Measurements from ENCODE around the gene CACNA1B. TPM values are rescaled to one million over a fixed set of nuclear protein-coding genes. Genes with fewer than 3 reads are reported as not detected.

CACNA1B gene
- total RNA-seq, 1 experiment from 2014 or later, result 1.7 TPM

DNA sequence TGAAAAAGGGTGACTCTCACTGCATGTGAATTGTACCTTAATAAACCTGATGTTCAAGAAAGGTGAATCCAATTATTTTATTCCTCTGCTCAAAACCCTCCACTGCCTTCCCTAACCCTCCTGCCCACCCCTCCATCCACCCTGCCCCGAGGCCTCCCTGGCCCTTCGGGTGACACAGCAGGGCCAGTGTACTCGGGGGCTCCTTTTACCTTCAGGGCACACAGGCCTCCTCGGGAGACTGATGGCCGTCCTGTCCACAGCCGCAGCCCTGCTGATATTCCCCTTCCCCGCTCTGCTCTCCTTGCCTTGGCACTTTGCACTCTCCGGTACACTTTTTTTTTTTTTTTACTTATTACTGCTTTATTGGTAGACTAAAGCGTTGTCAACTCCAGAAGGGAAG lies 234.0 kb downstream of the CACNA1B start:
- ATAC-seq (no peak), DNase-seq (ENCODE audit: low read depth, low spot score) (no peak)
- H3K27me3 ChIP-seq (ENCODE audit: insufficient read depth, low read length), result no peaks in the 10 kb centered on the region

More for the DNA sequence above, 234.0 kb downstream of the CACNA1B start:
- CTCF ChIA-PET, result no interaction called here
- Histone ChIP-seq H4K20me1 (ENCODE audit: insufficient read depth) (no peaks in the 10 kb centered on the region), H3K27ac (ENCODE audit: low read depth, low read length) (no peak overlapping the region), H2AFZ (ENCODE audit: low read depth, low read length, poor library complexity, severe bottlenecking) (no peak overlapping the region), H3K79me2 (ENCODE audit: insufficient read depth, low read length) (no peaks in the 10 kb centered on the region), H3K9ac (ENCODE audit: low read length) (no peak overlapping the region), H3K4me2 (ENCODE audit: low read length) (no peak overlapping the region), H3K4me1 (ENCODE audit: control insufficient read depth in 1 of 2, insufficient read depth in 2 of 2, low read length in 2 of 2) (no peaks in the 10 kb centered on the region), H3K9me2 (ENCODE audit: insufficient read depth) (no peaks in the 10 kb centered on the region), H3K4me3 (replicated peaks in 1 of 2; ENCODE audit: low read depth in 1 of 2, low read length in 2 of 2) (no peak overlapping the region), H3K9me3 (ENCODE audit: control insufficient read depth in 1 of 2, insufficient read depth in 1 of 2, low read depth in 1 of 2, low read length in 2 of 2) (no peaks in the 10 kb centered on the region), H3K36me3 (ENCODE audit: control insufficient read depth in 1 of 2, insufficient read depth in 2 of 2, low read length in 2 of 2) (no peaks in the 10 kb centered on the region)
- BruUV-seq (replicated peaks), result no TSS peak
- TF ChIP-seq ZFX (IDR thresholded peaks at IDR 0.05) (no peak), CEBPB (IDR thresholded peaks at IDR 0.05; ENCODE audit: low read depth) (no peak), ZNF274 (IDR thresholded peaks at IDR 0.05; ENCODE audit: low read depth, low read length) (no peak), EGR1 (IDR thresholded peaks at IDR 0.05; ENCODE audit: low read depth) (no peak), ELF1 (IDR thresholded peaks at IDR 0.05; ENCODE audit: borderline replicate concordance, low read depth) (no peak), EZH2phosphoT487 (IDR thresholded peaks at IDR 0.05; ENCODE audit: borderline replicate concordance) (no peak), YY1 (IDR thresholded peaks at IDR 0.05; ENCODE audit: extremely low read depth, insufficient replicate concordance, low read depth, low read length) (no peak), SP1 (IDR thresholded peaks at IDR 0.05; ENCODE audit: low read depth) (no peak), TCF7L2 (IDR thresholded peaks at IDR 0.05; ENCODE audit: borderline replicate concordance, extremely low read depth, insufficient read depth, insufficient read length) (no peak), CTCF (IDR thresholded peaks at IDR 0.05 in 2 of 3, conservative IDR thresholded peaks at IDR 0.05 in 1 of 3; ENCODE audit: borderline replicate concordance in 1 of 3, insufficient read depth in 1 of 3, low read depth in 2 of 3, low read length in 2 of 3) (no peak), FOSL1 (IDR thresholded peaks at IDR 0.05; ENCODE audit: low read depth) (no peak), ATF3 (IDR thresholded peaks at IDR 0.05) (no peak), SRF (IDR thresholded peaks at IDR 0.05; ENCODE audit: low read depth) (no peak), JUND (IDR thresholded peaks at IDR 0.05) (no peak), POLR2A (IDR thresholded peaks at IDR 0.05; ENCODE audit: borderline replicate concordance, extremely low read depth, insufficient read depth, insufficient read length) (no peak), SIN3A (IDR thresholded peaks at IDR 0.05; ENCODE audit: low read depth) (no peak)
- TF ChIP-seq, protein P1, sequence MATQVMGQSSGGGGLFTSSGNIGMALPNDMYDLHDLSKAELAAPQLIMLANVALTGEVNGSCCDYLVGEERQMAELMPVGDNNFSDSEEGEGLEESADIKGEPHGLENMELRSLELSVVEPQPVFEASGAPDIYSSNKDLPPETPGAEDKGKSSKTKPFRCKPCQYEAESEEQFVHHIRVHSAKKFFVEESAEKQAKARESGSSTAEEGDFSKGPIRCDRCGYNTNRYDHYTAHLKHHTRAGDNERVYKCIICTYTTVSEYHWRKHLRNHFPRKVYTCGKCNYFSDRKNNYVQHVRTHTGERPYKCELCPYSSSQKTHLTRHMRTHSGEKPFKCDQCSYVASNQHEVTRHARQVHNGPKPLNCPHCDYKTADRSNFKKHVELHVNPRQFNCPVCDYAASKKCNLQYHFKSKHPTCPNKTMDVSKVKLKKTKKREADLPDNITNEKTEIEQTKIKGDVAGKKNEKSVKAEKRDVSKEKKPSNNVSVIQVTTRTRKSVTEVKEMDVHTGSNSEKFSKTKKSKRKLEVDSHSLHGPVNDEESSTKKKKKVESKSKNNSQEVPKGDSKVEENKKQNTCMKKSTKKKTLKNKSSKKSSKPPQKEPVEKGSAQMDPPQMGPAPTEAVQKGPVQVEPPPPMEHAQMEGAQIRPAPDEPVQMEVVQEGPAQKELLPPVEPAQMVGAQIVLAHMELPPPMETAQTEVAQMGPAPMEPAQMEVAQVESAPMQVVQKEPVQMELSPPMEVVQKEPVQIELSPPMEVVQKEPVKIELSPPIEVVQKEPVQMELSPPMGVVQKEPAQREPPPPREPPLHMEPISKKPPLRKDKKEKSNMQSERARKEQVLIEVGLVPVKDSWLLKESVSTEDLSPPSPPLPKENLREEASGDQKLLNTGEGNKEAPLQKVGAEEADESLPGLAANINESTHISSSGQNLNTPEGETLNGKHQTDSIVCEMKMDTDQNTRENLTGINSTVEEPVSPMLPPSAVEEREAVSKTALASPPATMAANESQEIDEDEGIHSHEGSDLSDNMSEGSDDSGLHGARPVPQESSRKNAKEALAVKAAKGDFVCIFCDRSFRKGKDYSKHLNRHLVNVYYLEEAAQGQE (IDR thresholded peaks at IDR 0.05; ENCODE audit: low read depth), result no peak
- TF ChIP-seq, protein P2, sequence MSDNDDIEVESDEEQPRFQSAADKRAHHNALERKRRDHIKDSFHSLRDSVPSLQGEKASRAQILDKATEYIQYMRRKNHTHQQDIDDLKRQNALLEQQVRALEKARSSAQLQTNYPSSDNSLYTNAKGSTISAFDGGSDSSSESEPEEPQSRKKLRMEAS (IDR thresholded peaks at IDR 0.05), result no peak
- TF ChIP-seq, protein P3, sequence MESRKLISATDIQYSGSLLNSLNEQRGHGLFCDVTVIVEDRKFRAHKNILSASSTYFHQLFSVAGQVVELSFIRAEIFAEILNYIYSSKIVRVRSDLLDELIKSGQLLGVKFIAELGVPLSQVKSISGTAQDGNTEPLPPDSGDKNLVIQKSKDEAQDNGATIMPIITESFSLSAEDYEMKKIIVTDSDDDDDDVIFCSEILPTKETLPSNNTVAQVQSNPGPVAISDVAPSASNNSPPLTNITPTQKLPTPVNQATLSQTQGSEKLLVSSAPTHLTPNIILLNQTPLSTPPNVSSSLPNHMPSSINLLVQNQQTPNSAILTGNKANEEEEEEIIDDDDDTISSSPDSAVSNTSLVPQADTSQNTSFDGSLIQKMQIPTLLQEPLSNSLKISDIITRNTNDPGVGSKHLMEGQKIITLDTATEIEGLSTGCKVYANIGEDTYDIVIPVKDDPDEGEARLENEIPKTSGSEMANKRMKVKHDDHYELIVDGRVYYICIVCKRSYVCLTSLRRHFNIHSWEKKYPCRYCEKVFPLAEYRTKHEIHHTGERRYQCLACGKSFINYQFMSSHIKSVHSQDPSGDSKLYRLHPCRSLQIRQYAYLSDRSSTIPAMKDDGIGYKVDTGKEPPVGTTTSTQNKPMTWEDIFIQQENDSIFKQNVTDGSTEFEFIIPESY (IDR thresholded peaks at IDR 0.05; ENCODE audit: extremely low read depth, insufficient replicate concordance, low read length), result no peak
- POLR2A ChIA-PET, result no interaction called here
- RAD21 ChIA-PET (ENCODE audit: low non-redundant PET in 1 of 2, low total read pairs in 2 of 2, uncharacterized antibody in 2 of 2, unreplicated experiment in 2 of 2), result no interaction called here
- intact Hi-C loops (cut with micrococcal nuclease), result no loop called here
